ENCODE measurements around the gene PIMREG. TPM values are rescaled to one million over a fixed set of nuclear protein-coding genes. Genes with fewer than 3 reads are reported as not detected.

PIMREG gene
- total RNA-seq, 1 donor from 2014 or later = 45.1 TPM

GRCh38 chr17:6470146-6470718 lies 26.0 kb downstream of the PIMREG start:
- peaks cover 3% of the 10 kb centered on the region for H3K27me3 Mint-ChIP-seq
- no peak overlapping the region for H3K4me3 Mint-ChIP-seq
- H3K27ac Mint-ChIP-seq = no peak overlapping the region
- H3K36me3 Mint-ChIP-seq = peaks cover 3% of the 10 kb centered on the region
- no peak for DNase-seq (ENCODE audit: extremely low spot score, unreplicated experiment)
- no peak for TF ChIP-seq CTCF (conservative IDR thresholded peaks at IDR 0.05)
- H3K9me3 Mint-ChIP-seq = no peaks in the 10 kb centered on the region
- peaks cover 13% of the 10 kb centered on the region for H3K4me1 Mint-ChIP-seq (ENCODE audit: unreplicated experiment)

- no peak for DNase-seq (ENCODE audit: extremely low spot score, unreplicated experiment)
- peaks cover 3% of the 10 kb centered on the region for H3K36me3 Mint-ChIP-seq
- peaks cover 3% of the 10 kb centered on the region for H3K27me3 Mint-ChIP-seq
- no peaks in the 10 kb centered on the region for H3K9me3 Mint-ChIP-seq
- TF ChIP-seq CTCF (conservative IDR thresholded peaks at IDR 0.05) = no peak
- no peak overlapping the region for H3K4me3 Mint-ChIP-seq
- H3K27ac Mint-ChIP-seq = no peak overlapping the region
- H3K4me1 Mint-ChIP-seq (ENCODE audit: unreplicated experiment) = peaks cover 17% of the 10 kb centered on the region
These were observed 26.7 kb downstream of the PIMREG start for GRCh38 chr17:6470751-6471521.

GRCh38 chr17:6471531-6472465 lies 27.5 kb downstream of the PIMREG start:
- TF ChIP-seq CTCF (conservative IDR thresholded peaks at IDR 0.05) = no peak
- no peaks in the 10 kb centered on the region for H3K36me3 Mint-ChIP-seq
- DNase-seq (ENCODE audit: extremely low spot score, unreplicated experiment) = no peak
- H3K4me3 Mint-ChIP-seq = no peak overlapping the region
- no peak overlapping the region for H3K27ac Mint-ChIP-seq
- peaks cover 24% of the 10 kb centered on the region for H3K4me1 Mint-ChIP-seq (ENCODE audit: unreplicated experiment)
- H3K27me3 Mint-ChIP-seq = peaks cover 7% of the 10 kb centered on the region
- no peaks in the 10 kb centered on the region for H3K9me3 Mint-ChIP-seq

- H3K4me3 Mint-ChIP-seq = no peak overlapping the region
- DNase-seq (ENCODE audit: extremely low spot score, unreplicated experiment) = no peak
- no peaks in the 10 kb centered on the region for H3K9me3 Mint-ChIP-seq
- TF ChIP-seq CTCF (conservative IDR thresholded peaks at IDR 0.05) = no peak
- H3K4me1 Mint-ChIP-seq (ENCODE audit: unreplicated experiment) = peaks cover 24% of the 10 kb centered on the region
- no peaks in the 10 kb centered on the region for H3K36me3 Mint-ChIP-seq
- H3K27me3 Mint-ChIP-seq = peaks cover 7% of the 10 kb centered on the region
- no peak overlapping the region for H3K27ac Mint-ChIP-seq
These were observed 28.3 kb downstream of the PIMREG start for GRCh38 chr17:6472517-6472916.

- Mint-ChIP-seq H3K27me3 (peaks cover 7% of the 10 kb centered on the region), H3K27ac (peak overlapping the region; percentile 45), H3K9me3 (no peaks in the 10 kb centered on the region), H3K4me3 (no peak overlapping the region), H3K4me1 (ENCODE audit: unreplicated experiment) (peaks cover 24% of the 10 kb centered on the region), H3K36me3 (no peaks in the 10 kb centered on the region)
- peak; percentile 82 for DNase-seq (ENCODE audit: extremely low spot score, unreplicated experiment)
- TF ChIP-seq CTCF (conservative IDR thresholded peaks at IDR 0.05) = peak; percentile 98
These were observed 29.0 kb downstream of the PIMREG start for GRCh38 chr17:6473128-6473767.
